Measurements from ENCODE around the gene ATF4. TPM values are rescaled to one million over a fixed set of nuclear protein-coding genes. Genes with fewer than 3 reads are reported as not detected.
A peak's percentile ranks its signal among the peaks of the same experiment; 100 is the strongest.

ATF4 gene
- total RNA-seq, 1 donor from 2014 or later, result 315 TPM

DNA sequence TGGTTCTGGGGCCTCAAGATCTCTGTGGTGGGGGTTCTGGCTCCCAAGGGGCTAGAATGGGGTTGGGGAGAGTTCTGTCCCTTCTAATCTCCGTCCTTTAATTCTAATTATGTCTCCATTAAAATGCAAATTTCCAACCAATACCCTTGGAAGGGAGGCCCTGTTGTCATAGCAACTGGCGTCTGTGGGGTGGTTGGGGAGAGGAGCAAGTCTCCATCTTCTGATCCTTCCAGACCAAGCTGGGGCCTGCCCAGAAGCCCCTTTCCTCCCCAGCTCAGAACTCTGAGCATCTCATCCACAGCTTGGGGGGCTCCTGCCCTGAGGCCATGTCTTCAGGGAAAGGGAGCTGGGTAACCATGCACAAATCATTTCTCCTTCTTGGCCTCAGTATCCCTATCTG lies 17.6 kb downstream of the ATF4 start:
- no peaks in the 10 kb centered on the region for H3K36me3 Mint-ChIP-seq
- no peak overlapping the region for H3K4me3 Mint-ChIP-seq
- TF ChIP-seq, protein P1, sequence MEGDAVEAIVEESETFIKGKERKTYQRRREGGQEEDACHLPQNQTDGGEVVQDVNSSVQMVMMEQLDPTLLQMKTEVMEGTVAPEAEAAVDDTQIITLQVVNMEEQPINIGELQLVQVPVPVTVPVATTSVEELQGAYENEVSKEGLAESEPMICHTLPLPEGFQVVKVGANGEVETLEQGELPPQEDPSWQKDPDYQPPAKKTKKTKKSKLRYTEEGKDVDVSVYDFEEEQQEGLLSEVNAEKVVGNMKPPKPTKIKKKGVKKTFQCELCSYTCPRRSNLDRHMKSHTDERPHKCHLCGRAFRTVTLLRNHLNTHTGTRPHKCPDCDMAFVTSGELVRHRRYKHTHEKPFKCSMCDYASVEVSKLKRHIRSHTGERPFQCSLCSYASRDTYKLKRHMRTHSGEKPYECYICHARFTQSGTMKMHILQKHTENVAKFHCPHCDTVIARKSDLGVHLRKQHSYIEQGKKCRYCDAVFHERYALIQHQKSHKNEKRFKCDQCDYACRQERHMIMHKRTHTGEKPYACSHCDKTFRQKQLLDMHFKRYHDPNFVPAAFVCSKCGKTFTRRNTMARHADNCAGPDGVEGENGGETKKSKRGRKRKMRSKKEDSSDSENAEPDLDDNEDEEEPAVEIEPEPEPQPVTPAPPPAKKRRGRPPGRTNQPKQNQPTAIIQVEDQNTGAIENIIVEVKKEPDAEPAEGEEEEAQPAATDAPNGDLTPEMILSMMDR (conservative IDR thresholded peaks at IDR 0.05), result no peak
- H3K27ac Mint-ChIP-seq, result no peak overlapping the region
- H3K4me1 Mint-ChIP-seq (ENCODE audit: unreplicated experiment), result peaks cover 5% of the 10 kb centered on the region
- H3K9me3 Mint-ChIP-seq, result no peaks in the 10 kb centered on the region
- peaks cover 7% of the 10 kb centered on the region for H3K27me3 Mint-ChIP-seq
- DNase-seq (ENCODE audit: extremely low spot score, unreplicated experiment), result no peak

DNA sequence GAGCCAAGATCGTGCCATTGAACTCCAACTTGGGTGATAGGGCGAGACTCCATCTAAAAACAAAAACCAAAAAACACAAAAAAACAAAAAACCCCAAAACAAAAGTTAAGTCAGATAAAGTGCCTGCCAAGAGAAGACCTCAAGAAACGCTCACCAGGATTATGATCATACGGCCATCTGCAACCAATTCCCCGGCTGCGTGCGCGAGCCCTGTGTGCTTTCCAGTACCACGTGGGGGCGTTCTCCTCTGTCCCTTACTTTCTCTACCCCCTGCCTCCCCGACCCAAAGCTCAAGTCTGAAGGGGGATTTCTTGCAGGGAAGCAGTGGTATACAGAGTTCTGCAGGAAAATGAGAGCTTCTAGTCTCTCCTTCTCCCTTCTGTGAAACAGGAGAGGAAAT lies 22.7 kb downstream of the ATF4 start:
- DNase-seq (ENCODE audit: extremely low spot score, unreplicated experiment), result no peak
- Mint-ChIP-seq H3K27ac (no peak overlapping the region), H3K27me3 (peaks cover 48% of the 10 kb centered on the region), H3K9me3 (no peaks in the 10 kb centered on the region), H3K36me3 (no peaks in the 10 kb centered on the region), H3K4me1 (ENCODE audit: unreplicated experiment) (no peaks in the 10 kb centered on the region), H3K4me3 (no peak overlapping the region)
- TF ChIP-seq, protein P1 (conservative IDR thresholded peaks at IDR 0.05), result peak; percentile 67

DNA sequence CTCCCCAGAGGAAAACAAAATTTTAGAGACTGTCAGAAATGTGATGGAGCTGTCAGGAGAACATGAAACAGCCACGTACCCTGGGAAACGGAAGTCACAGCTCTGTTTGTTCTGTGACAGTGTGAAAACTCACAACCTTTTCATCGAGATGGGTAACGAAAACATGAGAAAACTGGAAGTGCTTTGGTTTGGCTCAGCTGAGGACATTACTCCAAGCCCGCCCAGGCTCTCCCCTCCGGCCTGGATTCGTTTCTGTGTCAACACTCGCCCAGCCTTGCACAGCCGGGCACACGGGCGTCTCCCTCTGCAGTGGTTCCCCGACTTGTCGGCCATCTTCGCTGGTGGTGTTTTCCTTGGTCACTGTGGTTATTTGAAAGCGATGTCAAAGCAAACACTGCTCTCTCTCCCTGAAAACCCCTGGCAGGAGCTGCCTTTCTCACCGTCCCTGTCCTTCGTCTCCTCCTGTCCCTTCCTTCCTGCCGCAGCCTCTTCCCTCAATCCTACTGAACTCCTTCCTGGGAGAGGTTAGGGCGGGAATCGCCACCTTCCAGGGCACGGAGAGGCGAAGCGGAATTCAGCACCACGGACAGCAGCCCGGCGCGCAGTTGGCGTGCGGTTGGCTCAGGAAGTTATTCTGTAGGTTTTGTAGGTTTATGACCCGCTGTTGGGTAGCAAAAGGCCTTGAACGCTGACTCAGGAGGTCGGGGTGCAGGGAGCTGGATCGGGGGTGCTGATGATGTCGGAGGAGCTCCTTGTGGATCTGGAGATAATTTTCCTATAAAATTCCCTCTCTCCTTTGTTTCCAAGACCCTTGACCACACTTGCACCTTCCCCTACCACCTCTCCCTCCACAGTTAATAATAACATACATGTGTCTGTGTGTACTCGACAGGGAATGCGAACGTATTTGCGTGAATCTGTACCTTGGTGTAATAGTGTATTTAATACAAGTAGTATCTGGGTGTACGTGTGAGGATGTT lies 25.3 kb downstream of the ATF4 start:
- Mint-ChIP-seq H3K4me1 (ENCODE audit: unreplicated experiment) (no peaks in the 10 kb centered on the region), H3K27me3 (peaks cover 68% of the 10 kb centered on the region), H3K27ac (peak overlapping the region; percentile 33), H3K36me3 (no peaks in the 10 kb centered on the region), H3K9me3 (no peaks in the 10 kb centered on the region), H3K4me3 (no peak overlapping the region)
- TF ChIP-seq, protein P1 (conservative IDR thresholded peaks at IDR 0.05), result no peak
- DNase-seq (ENCODE audit: extremely low spot score, unreplicated experiment), result no peak

DNA sequence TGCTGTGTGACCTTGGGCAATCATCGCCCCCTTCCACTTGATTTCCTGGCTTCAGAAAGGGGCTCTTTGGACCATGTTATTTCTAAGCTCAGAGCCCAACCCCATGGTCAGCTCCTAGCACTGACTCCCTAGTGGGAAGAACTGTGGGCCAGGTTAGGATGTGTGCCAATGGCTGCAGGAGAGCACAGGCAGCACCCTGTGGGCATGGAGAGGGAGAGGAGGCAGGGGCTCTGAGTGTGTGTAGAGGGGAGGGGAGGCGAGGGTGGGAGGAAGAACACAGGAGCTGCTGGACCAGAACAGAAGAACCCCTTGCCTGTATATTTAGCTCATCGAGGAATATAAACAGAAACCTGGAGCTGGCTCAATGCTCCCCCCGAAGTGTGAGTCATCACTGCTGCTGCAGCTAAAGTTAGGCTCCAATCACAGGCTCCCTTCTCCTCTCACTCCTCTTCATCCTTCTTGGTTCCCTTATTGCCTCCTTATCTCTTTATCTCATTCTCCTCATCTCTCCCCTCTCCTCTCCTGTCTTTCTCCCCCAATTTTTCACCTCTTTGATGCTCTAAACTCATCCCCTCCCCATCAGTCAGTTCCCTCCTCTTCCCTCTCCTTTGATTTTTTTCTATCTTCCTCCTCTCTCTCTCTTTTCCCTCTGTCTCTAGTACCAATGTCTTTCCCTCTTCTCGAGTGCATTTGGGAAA lies 26.7 kb downstream of the ATF4 start:
- Mint-ChIP-seq H3K27me3 (peaks cover 81% of the 10 kb centered on the region), H3K9me3 (no peaks in the 10 kb centered on the region), H3K4me1 (ENCODE audit: unreplicated experiment) (no peaks in the 10 kb centered on the region), H3K36me3 (no peaks in the 10 kb centered on the region), H3K27ac (no peak overlapping the region), H3K4me3 (no peak overlapping the region)
- TF ChIP-seq, protein P1 (conservative IDR thresholded peaks at IDR 0.05), result no peak
- no peak for DNase-seq (ENCODE audit: extremely low spot score, unreplicated experiment)

DNA sequence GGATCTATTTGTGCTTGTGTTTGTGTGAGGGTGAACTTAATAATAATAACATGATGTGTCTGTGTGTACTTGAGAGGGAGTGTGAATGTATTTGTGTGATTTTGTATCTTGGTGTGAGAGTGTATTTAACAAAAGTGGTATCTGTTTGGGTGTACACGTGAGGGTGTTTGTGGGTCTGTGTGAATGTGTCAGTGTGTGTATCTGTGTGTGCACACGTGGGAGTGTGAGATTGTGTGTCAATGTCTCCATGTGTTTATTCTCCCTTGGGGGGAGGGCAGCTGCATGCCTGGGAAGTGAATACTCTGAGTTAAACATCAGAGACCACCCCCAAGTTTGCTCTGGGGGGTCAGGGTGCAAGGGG lies 27.2 kb downstream of the ATF4 start:
- Mint-ChIP-seq H3K36me3 (no peaks in the 10 kb centered on the region), H3K27ac (no peak overlapping the region), H3K9me3 (no peaks in the 10 kb centered on the region), H3K4me1 (ENCODE audit: unreplicated experiment) (no peaks in the 10 kb centered on the region), H3K27me3 (peaks cover 84% of the 10 kb centered on the region), H3K4me3 (no peak overlapping the region)
- TF ChIP-seq, protein P1 (conservative IDR thresholded peaks at IDR 0.05), result no peak
- no peak for DNase-seq (ENCODE audit: extremely low spot score, unreplicated experiment)
